SIG-M5 treated with dmso at 0.1 percent for 504 hours (cell line): ENCODE results near the gene NAPA.

Experiments
- DNase-seq: peaks from one replicate; lab custom pipeline; 2025; ENCODE audit not compliant: unreplicated experiment; lab: John Stamatoyannopoulos, UW

NAPA gene

GRCh38 chr19:47514869-47515588, at the start of gene NAPA:
Gene NAPA (minus strand): TSS chr19:47515063. CDS start chr19:47514940, 123 bp downstream.
- peak; percentile 99 for DNase-seq

GRCh38 chr19:47564081-47564480, 49.2 kb upstream of the NAPA start:
- no peak for DNase-seq

- no peak for DNase-seq
Observed at GRCh38 chr19:47561440-47562057, 46.7 kb upstream of the NAPA start.

GRCh38 chr19:47560999-47561398, 46.1 kb upstream of the NAPA start:
- no peak for DNase-seq

- no peak for DNase-seq
Observed at GRCh38 chr19:47550129-47550528, 35.3 kb upstream of the NAPA start.

- DNase-seq = no peak
Observed at GRCh38 chr19:47549261-47549862, 34.5 kb upstream of the NAPA start.

GRCh38 chr19:47547199-47547598, 32.3 kb upstream of the NAPA start:
- no peak for DNase-seq

DNA sequence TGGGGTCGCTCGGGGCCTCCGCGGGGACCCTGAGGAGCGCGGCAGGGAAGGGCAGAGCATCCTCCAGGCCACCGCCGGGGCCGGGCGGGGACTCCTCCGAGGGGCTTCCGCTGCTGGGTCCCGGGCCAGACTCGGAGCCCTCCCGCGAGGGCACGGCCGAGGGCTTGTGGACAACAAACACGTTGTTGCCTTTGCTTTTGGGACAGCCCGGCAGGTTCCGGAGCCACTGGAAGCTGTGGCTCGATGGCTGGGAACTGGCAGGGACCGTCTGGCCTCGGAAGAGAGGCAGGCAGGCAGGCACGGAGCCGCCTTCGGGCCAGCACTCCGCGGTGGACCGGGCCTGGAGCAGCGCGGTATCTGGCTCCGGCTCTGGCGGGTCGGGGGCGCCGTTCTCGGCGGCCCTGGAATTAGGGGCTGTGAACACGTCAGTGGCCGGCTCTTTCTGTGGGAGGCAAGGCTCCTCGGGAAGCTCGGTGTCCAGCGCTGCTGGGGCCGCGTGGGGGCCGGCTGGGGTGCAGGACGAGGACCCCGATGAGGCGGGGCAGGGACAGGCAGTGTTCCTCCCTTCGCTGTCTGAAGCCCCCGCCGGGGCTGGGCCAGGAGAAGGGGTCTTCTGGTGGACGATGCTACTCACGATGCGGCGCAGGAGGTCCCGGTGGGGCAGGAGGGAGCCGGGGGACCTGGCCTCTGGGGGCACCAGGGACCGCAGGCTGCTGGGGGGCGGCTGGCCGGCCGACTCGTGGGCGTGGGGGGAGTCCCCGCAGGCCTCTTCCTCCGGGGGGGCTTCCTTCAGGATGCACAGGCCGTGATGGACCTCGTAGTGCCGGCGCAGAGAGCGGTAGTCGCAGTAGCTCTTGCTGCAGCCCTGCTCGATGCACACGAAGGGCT, 30.4 kb upstream of the NAPA start:
- DNase-seq = no peak

GRCh38 chr19:47544476-47544875, 29.6 kb upstream of the NAPA start:
- no peak for DNase-seq

GRCh38 chr19:47544075-47544474, 29.2 kb upstream of the NAPA start:
- DNase-seq = no peak

- DNase-seq = no peak
Observed at GRCh38 chr19:47542030-47542475, 27.2 kb upstream of the NAPA start.

DNA sequence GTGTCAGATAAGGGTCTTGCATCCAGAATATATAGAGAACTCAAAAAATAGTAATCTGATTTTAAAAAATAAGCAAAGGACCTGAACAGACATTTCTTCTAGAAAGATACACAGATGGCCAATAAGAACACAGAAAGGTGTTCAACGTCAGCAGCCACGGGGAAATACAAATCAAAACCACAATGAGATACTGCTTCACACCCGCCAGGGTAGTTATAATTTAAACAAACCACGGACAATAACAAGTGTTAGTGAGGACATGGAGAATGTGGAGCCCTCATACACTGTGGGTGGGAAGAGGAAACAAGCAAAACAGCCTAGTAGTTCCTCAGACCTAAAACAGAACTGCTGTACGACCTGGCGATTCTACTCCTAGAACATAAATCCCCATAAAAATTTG, 26.7 kb upstream of the NAPA start:
- DNase-seq = no peak

DNA sequence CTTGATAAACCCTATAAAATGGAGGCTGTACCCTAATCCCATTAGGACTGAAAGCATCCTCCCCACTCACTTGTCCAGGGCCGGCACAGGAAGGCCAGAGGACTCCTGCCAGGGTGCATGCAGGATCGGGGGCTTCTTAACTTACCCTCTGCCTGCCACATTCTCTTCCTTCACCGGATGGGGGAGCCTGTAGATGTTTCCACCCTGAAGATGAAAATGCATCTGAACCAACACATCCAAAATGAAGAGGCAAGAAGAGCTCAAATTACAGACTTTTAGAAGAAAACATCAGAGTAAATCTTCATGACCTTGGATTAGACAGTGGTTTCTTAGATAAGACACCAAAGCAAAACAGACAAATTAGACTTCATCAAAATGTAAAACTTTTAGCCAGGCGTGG, 25.9 kb upstream of the NAPA start:
- no peak for DNase-seq

GRCh38 chr19:47539747-47540311, 25.0 kb upstream of the NAPA start:
- no peak for DNase-seq

DNA sequence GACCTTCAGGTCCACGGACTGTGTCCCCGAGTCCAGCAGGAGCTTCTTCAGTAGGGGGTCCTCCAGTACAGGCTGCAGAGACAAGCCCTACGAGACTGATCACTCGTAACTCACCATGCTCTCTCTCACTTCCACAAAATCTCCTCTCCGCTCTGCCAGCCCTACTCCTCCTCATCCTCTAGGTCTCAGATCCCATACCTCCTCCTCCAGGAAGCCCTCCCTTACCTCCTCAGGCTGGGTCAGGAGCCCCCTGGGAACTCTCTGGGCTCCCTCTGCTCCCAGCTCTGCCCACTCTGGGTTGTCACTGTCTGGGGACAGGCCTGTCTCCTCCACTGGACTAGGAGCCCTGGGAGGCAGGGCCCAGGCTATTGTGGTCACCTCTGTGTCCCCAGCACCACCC, 23.9 kb upstream of the NAPA start:
- no peak for DNase-seq

DNA sequence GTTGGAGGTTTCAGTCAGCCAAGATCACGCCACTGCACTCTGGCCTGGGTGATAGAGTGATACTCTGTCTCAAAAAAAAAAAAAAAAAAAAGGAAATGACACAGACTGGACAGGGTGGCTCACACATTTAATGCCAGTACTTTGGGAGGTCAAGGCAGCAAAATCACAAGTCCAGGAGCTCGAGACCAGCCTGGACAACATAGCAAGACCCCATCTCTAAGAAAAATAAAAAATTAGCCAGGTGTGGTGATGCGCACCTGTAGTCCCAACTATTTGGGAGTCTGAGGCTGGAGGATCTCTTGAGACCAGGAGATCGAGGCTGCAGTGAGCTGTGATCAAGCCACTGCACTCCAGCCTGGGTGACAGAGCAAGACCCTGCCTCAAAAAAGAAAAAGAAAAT, 22.6 kb upstream of the NAPA start:
- DNase-seq = no peak

DNA sequence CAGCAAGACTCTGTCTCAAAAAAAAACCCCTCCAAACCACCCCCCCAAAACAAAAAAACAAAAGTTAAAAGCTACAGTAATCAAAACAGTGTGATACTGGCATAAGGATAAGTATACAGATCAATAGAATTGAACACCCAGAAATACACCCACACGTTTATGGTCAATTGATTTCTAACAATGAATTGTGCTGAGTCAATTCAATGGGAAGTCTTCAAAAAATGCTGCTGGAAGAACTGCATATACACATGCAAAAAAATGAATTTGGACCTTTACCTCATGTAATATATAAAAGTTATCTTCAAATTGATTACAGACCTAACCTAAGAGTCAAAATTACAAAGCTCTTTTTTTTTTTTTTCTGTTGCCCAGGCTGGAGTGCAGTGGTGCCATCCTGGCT, 19.8 kb upstream of the NAPA start:
- DNase-seq = no peak

GRCh38 chr19:47531640-47532387, 17.0 kb upstream of the NAPA start:
- no peak for DNase-seq

- no peak for DNase-seq
Observed at GRCh38 chr19:47529018-47529742, 14.3 kb upstream of the NAPA start.

GRCh38 chr19:47526798-47527197, 11.9 kb upstream of the NAPA start:
- DNase-seq = no peak
